H9 (cell line): Measurements from ENCODE around the gene CLPX. TPM values are rescaled to one million over a fixed set of nuclear protein-coding genes. Genes with fewer than 3 reads are reported as not detected.

ENCODE experiments used
- DNase-seq: peaks from one replicate; pipeline ENCODE4 v3.0.0-alpha.2; 2017
- H2AFZ ChIP-seq: one replicate; pipeline ENCODE4 v1.6.1; 2013; ENCODE audit warnings: mild to moderate bottlenecking, low read length, control low read depth, moderate library complexity
- H2AK5ac ChIP-seq: 2 replicates; pipeline ENCODE4 v1.6.1; 2013; ENCODE audit warnings: low read length, control low read depth, mixed read lengths; ENCODE audit not compliant: insufficient read length
- H2BK120ac ChIP-seq: one replicate; pipeline ENCODE4 v1.6.1; 2013; ENCODE audit warnings: low read depth, mild to moderate bottlenecking, low read length, control low read depth, inconsistent platforms; ENCODE audit not compliant: poor library complexity, severe bottlenecking
- H2BK12ac ChIP-seq: 2 replicates; pipeline ENCODE4 v1.6.1; 2013; ENCODE audit warnings: low read length, control low read depth, mixed read lengths, low read depth; ENCODE audit not compliant: insufficient read length
- H2BK15ac ChIP-seq: 2 replicates; pipeline ENCODE4 v1.6.1; 2013; ENCODE audit warnings: low read depth, low read length, control low read depth
- H2BK20ac ChIP-seq: one replicate; pipeline ENCODE4 v1.6.1; 2013; ENCODE audit warnings: low read depth, mild to moderate bottlenecking, low read length, control low read depth, inconsistent platforms; ENCODE audit not compliant: poor library complexity, severe bottlenecking
- H2BK5ac ChIP-seq: 2 replicates; pipeline ENCODE4 v1.6.1; 2013; ENCODE audit warnings: low read length, control low read depth, mixed read lengths; ENCODE audit not compliant: insufficient read length
- H3K14ac ChIP-seq: 2 replicates; pipeline ENCODE4 v1.6.1; 2013; ENCODE audit warnings: low read length, control low read depth; ENCODE audit not compliant: insufficient read depth
- H3K18ac ChIP-seq: 2 replicates; pipeline ENCODE4 v1.6.1; 2013; ENCODE audit warnings: low read depth, mild to moderate bottlenecking, mixed read lengths, low read length, control low read depth; ENCODE audit not compliant: insufficient read length
- H3K23ac ChIP-seq: 2 replicates; pipeline ENCODE4 v1.6.1; 2013; ENCODE audit warnings: low read length, control low read depth, mixed read lengths, low read depth; ENCODE audit not compliant: insufficient read length
- H3K23me2 ChIP-seq: 2 replicates; pipeline ENCODE4 v1.6.1; 2013; ENCODE audit warnings: low read depth, mild to moderate bottlenecking, mixed read lengths, low read length, control low read depth; ENCODE audit not compliant: insufficient read length, poor library complexity, severe bottlenecking
- H3K27ac ChIP-seq: 2 replicates; pipeline ENCODE4 v1.5.1; 2013; ENCODE audit warnings: low read length, control low read depth, mixed read lengths, low read depth; ENCODE audit not compliant: insufficient read length
- H3K27me3 ChIP-seq: 2 replicates; pipeline ENCODE4 v1.6.1; 2013; ENCODE audit warnings: low read length, control low read depth, inconsistent platforms; ENCODE audit not compliant: insufficient read depth
- H3K4ac ChIP-seq: 2 replicates; pipeline ENCODE4 v1.6.1; 2013; ENCODE audit warnings: low read depth, mild to moderate bottlenecking, control low read depth, inconsistent platforms, low read length, moderate library complexity
- H3K4me1 ChIP-seq: 2 replicates; pipeline ENCODE4 v1.6.1; 2013; ENCODE audit warnings: low read length, control low read depth, inconsistent platforms; ENCODE audit not compliant: insufficient read depth
- H3K4me2 ChIP-seq: 2 replicates; pipeline ENCODE4 v1.6.1; 2013; ENCODE audit warnings: low read length, control low read depth, mixed read lengths; ENCODE audit not compliant: insufficient read length, insufficient read depth
- H3K56ac ChIP-seq: 2 replicates; pipeline ENCODE4 v1.6.1; 2013; ENCODE audit warnings: low read depth, mild to moderate bottlenecking, mixed read lengths, low read length, control low read depth; ENCODE audit not compliant: insufficient read length
- H3K79me1 ChIP-seq: 2 replicates; pipeline ENCODE4 v1.6.1; 2013; ENCODE audit warnings: low read depth, mild to moderate bottlenecking, moderate library complexity, low read length, control low read depth, inconsistent platforms; ENCODE audit not compliant: insufficient read depth, poor library complexity, severe bottlenecking
- H3K79me2 ChIP-seq: 2 replicates; pipeline ENCODE4 v1.6.1; 2013; ENCODE audit warnings: low read length, control low read depth, inconsistent platforms; ENCODE audit not compliant: insufficient read depth
- H3K9ac ChIP-seq: 2 replicates; pipeline ENCODE4 v1.6.1; 2013; ENCODE audit warnings: low read length, control low read depth, mixed read lengths; ENCODE audit not compliant: insufficient read length; ENCODE audit errors: extremely low read depth
- H3K9me3 ChIP-seq: one replicate; pipeline ENCODE4 v1.6.1; 2013; ENCODE audit warnings: low read depth, low read length, inconsistent platforms; ENCODE audit not compliant: control insufficient read depth
- H3T11ph ChIP-seq: one replicate; pipeline ENCODE4 v1.6.1; 2013; ENCODE audit warnings: mild to moderate bottlenecking, low read length, control low read depth, inconsistent platforms
- H4K20me1 ChIP-seq: one replicate; pipeline ENCODE4 v1.6.1; 2013; ENCODE audit not compliant: control insufficient read depth, insufficient read length, insufficient read depth
- H4K5ac ChIP-seq: 2 replicates; pipeline ENCODE4 v1.6.1; 2013; ENCODE audit warnings: low read depth, mild to moderate bottlenecking, mixed read lengths, low read length, control low read depth; ENCODE audit not compliant: insufficient read length
- H4K8ac ChIP-seq: replicated peaks from 2 replicates; pipeline ENCODE4 v1.6.1; 2013; ENCODE audit warnings: low read length, control low read depth, mixed read lengths, low read depth; ENCODE audit not compliant: insufficient read length
- H4K91ac ChIP-seq: 2 replicates; pipeline ENCODE4 v1.6.1; 2013; ENCODE audit warnings: low read depth, mild to moderate bottlenecking, moderate library complexity, mixed read lengths, low read length, control low read depth; ENCODE audit not compliant: insufficient read length
- H3K27ac Mint-ChIP-seq, 3 experiments: 2 replicates in 2 of 3; 3 replicates in 1 of 3; pipeline ENCODE4 v1.8.0; 2020 to 2021; ENCODE audit warnings: mixed read lengths in 3 of 3, mild to moderate bottlenecking in 1 of 3, moderate library complexity in 1 of 3
- H3K27me3 Mint-ChIP-seq: 2 replicates; pipeline ENCODE4 v1.8.0; 2021; ENCODE audit warnings: low read depth, mild to moderate bottlenecking, moderate library complexity, mixed read lengths
- H3K36me3 Mint-ChIP-seq, 3 experiments: 2 replicates in 2 of 3; 3 replicates in 1 of 3; pipeline ENCODE4 v1.8.0; 2020 to 2021; ENCODE audit warnings: low read depth in 3 of 3, mixed read lengths in 3 of 3; ENCODE audit not compliant: insufficient read depth in 1 of 3
- H3K4me1 Mint-ChIP-seq, 2 experiments: 2 replicates each; pipeline ENCODE4 v1.8.0; 2020; ENCODE audit warnings: mixed read lengths in 2 of 2
- H3K4me3 Mint-ChIP-seq, 2 experiments: 2 replicates in 1 of 2; 3 replicates in 1 of 2; pipeline ENCODE4 v1.8.0; 2020 to 2021; ENCODE audit warnings: mild to moderate bottlenecking in 2 of 2, mixed read lengths in 2 of 2, moderate library complexity in 1 of 2
- H3K9me3 Mint-ChIP-seq, 2 experiments: 2 replicates in 1 of 2; 3 replicates in 1 of 2; pipeline ENCODE4 v1.8.0; 2020; ENCODE audit warnings: mild to moderate bottlenecking in 2 of 2, mixed read lengths in 2 of 2, moderate library complexity in 1 of 2
- CTCF ChIP-seq: fragments of 200-600 bp; sonication (generic); conservative IDR thresholded peaks from 3 replicates; pipeline ENCODE4 v1.8.0; 2021; ENCODE audit warnings: antibody characterized with exemption, mild to moderate bottlenecking
- WGBS: extraction: QIAGEN DNeasy Blood & Tissue Kit; methylation state at CpG from one replicate; pipeline ENCODE4 v1.1.7; 2013; ENCODE audit warnings: missing lambda C conversion rate, low lambda C conversion rate, mixed read lengths; ENCODE audit not compliant: insufficient read length; ENCODE audit errors: extremely low coverage; 5-methylcytosine and 5-hydroxymethylcytosine counted together
- total RNA-seq: library from RNA; stranded (reverse); gene quantifications from 2 replicates; pipeline ENCODE4 v1.2.1, GENCODE V29; 2021

The CLPX gene
- total RNA-seq, 1 experiment from 2014 or later: 55.8 TPM

GRCh38 chr15:65197337-65197645 lies 12.1 kb upstream of the CLPX start:
- no peaks in the 10 kb centered on the region for H3K9me3 ChIP-seq
- no peak overlapping the region for H2AFZ ChIP-seq
- no peak for DNase-seq
- H3K79me2 ChIP-seq: no peaks in the 10 kb centered on the region
- no peak overlapping the region for H3K56ac ChIP-seq
- no peak for TF ChIP-seq CTCF
- no peak overlapping the region for H3T11ph ChIP-seq
- no peak overlapping the region for H2BK20ac ChIP-seq
- H3K27ac ChIP-seq: no peak overlapping the region
- Mint-ChIP-seq H3K4me1 (peaks cover 7 to 8% of the 10 kb centered on the region in 2 experiments), H3K27ac (no peak overlapping the region; a peak in 1 of 7 replicates), H3K36me3 (no peaks in the 10 kb centered on the region), H3K9me3 (peaks cover 0 to under 1% of the 10 kb centered on the region in 2 experiments; a peak in 1 of 5 replicates), H3K4me3 (no peak overlapping the region), H3K27me3 (peaks cover 4% of the 10 kb centered on the region; the same call in 1 of the 2 replicates)
- no peak overlapping the region for H3K18ac ChIP-seq
- no peak overlapping the region for H2BK120ac ChIP-seq
- H3K23me2 ChIP-seq: no peaks in the 10 kb centered on the region
- H2BK12ac ChIP-seq: no peak overlapping the region
- H3K4me2 ChIP-seq: no peak overlapping the region
- no peak overlapping the region for H3K9ac ChIP-seq
- H2BK5ac ChIP-seq: no peak overlapping the region
- no peak overlapping the region for H2BK15ac ChIP-seq
- H3K14ac ChIP-seq: no peak overlapping the region
- no peak overlapping the region for H2AK5ac ChIP-seq
- WGBS: no CpG with 5 or more reads among the region's 8 CpGs
- no peak overlapping the region for H3K23ac ChIP-seq
- no peaks in the 10 kb centered on the region for H3K79me1 ChIP-seq
- H4K91ac ChIP-seq: no peak overlapping the region
- H3K27me3 ChIP-seq: no peaks in the 10 kb centered on the region
- H3K4ac ChIP-seq: no peak overlapping the region
- no peaks in the 10 kb centered on the region for H4K20me1 ChIP-seq
- no peaks in the 10 kb centered on the region for H3K4me1 ChIP-seq
- H4K5ac ChIP-seq: no peak overlapping the region
- H4K8ac ChIP-seq: no peak overlapping the region
